ENCODE results near the gene ATAT1. TPM values are rescaled to one million over a fixed set of nuclear protein-coding genes. Genes with fewer than 3 reads are reported as not detected.
A peak's percentile ranks its signal among the peaks of the same experiment; 100 is the strongest.

ATAT1 gene
- total and polyA plus RNA-seq, 9 of the 15 experiments (the other 6 are each of a cell fraction or from before 2014, with no cell fraction given) = 0.65 to 5.8 (median 1.6) TPM

DNA sequence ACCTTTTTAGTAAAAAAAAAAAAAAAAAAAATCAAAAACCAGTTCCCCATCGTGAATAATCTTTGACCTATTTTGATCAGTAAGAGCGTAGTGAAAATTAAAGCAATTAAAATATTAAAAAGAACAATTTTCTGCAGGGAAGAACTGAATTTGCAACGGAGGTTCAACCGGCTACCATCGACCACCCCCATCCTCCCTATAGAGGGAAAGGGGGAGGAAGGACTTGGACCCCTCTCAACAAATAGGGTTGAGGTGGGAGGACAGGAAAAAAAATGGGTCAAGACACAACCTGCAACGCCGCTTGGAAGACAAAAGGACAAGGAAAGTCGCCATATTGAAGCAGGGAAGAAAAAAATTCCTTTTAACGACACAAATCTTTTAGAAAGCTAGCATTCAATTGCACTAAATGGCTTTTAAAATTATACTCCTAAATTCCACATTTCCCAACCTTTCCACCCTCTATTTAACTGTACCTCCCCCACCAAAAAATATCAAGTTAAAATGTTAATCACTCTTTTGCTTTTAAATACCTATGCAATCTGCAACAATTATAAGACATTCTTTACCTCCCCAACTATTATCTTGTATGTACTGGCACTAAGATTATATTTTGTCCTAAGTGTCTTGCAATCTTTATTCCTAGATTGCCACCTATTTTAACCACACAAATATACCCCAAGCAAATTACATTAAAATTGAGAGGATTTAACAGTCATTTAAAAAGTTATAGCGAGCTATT, 11.3 kb upstream of the ATAT1 start (continued):
- TF ChIP-seq, protein P1, sequence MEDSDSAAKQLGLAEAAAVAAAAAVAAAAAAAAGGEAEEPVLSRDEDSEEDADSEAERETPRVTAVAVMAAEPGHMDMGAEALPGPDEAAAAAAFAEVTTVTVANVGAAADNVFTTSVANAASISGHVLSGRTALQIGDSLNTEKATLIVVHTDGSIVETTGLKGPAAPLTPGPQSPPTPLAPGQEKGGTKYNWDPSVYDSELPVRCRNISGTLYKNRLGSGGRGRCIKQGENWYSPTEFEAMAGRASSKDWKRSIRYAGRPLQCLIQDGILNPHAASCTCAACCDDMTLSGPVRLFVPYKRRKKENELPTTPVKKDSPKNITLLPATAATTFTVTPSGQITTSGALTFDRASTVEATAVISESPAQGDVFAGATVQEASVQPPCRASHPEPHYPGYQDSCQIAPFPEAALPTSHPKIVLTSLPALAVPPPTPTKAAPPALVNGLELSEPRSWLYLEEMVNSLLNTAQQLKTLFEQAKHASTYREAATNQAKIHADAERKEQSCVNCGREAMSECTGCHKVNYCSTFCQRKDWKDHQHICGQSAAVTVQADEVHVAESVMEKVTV (CRISPR knock-in tag; IDR thresholded peaks at IDR 0.05) = peak; percentile 43; the same call in 1 of the 2 replicates
- TF ChIP-seq, protein P2, sequence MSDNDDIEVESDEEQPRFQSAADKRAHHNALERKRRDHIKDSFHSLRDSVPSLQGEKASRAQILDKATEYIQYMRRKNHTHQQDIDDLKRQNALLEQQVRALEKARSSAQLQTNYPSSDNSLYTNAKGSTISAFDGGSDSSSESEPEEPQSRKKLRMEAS (CRISPR knock-in tag; IDR thresholded peaks at IDR 0.05) = no peak
- TF ChIP-seq, protein P3, sequence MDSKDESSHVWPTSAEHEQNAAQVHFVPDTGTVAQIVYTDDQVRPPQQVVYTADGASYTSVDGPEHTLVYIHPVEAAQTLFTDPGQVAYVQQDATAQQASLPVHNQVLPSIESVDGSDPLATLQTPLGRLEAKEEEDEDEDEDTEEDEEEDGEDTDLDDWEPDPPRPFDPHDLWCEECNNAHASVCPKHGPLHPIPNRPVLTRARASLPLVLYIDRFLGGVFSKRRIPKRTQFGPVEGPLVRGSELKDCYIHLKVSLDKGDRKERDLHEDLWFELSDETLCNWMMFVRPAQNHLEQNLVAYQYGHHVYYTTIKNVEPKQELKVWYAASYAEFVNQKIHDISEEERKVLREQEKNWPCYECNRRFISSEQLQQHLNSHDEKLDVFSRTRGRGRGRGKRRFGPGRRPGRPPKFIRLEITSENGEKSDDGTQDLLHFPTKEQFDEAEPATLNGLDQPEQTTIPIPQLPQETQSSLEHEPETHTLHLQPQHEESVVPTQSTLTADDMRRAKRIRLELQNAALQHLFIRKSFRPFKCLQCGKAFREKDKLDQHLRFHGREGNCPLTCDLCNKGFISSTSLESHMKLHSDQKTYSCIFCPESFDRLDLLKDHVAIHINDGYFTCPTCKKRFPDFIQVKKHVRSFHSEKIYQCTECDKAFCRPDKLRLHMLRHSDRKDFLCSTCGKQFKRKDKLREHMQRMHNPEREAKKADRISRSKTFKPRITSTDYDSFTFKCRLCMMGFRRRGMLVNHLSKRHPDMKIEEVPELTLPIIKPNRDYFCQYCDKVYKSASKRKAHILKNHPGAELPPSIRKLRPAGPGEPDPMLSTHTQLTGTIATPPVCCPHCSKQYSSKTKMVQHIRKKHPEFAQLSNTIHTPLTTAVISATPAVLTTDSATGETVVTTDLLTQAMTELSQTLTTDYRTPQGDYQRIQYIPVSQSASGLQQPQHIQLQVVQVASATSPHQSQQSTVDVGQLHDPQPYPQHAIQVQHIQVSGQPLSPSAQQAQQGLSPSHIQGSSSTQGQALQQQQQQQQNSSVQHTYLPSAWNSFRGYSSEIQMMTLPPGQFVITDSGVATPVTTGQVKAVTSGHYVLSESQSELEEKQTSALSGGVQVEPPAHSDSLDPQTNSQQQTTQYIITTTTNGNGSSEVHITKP (IDR thresholded peaks at IDR 0.05; ENCODE audit: partially characterized antibody) = peak; percentile 16
- TF ChIP-seq THRAP3 (IDR thresholded peaks at IDR 0.05; ENCODE audit: borderline replicate concordance) (peak; percentile 94), ZNF354B (CRISPR knock-in tag; IDR thresholded peaks at IDR 0.05) (no peak; the same call in none of the 2 replicates), MIER1 (IDR thresholded peaks at IDR 0.05; ENCODE audit: low read depth) (peak; percentile 54; the same call in 1 of the 2 replicates), NONO (IDR thresholded peaks at IDR 0.05; ENCODE audit: low read depth in 2 of 2, low read length in 1 of 2) (peak; percentile 20 to 74; a peak in 3 of 4 replicates), ZC3H8 (IDR thresholded peaks at IDR 0.05) (no peak; the same call in 1 of the 2 replicates)
- TF ChIP-seq, protein P4, sequence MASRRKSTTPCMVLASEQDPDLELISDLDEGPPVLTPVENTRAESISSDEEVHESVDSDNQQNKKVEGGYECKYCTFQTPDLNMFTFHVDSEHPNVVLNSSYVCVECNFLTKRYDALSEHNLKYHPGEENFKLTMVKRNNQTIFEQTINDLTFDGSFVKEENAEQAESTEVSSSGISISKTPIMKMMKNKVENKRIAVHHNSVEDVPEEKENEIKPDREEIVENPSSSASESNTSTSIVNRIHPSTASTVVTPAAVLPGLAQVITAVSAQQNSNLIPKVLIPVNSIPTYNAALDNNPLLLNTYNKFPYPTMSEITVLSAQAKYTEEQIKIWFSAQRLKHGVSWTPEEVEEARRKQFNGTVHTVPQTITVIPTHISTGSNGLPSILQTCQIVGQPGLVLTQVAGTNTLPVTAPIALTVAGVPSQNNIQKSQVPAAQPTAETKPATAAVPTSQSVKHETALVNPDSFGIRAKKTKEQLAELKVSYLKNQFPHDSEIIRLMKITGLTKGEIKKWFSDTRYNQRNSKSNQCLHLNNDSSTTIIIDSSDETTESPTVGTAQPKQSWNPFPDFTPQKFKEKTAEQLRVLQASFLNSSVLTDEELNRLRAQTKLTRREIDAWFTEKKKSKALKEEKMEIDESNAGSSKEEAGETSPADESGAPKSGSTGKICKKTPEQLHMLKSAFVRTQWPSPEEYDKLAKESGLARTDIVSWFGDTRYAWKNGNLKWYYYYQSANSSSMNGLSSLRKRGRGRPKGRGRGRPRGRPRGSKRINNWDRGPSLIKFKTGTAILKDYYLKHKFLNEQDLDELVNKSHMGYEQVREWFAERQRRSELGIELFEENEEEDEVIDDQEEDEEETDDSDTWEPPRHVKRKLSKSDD (conservative IDR thresholded peaks at IDR 0.05; ENCODE audit: low read length) = 0 out of 2 replicates have a peak, but pooled peaks have one; percentile 24
- TF ChIP-seq, protein P5, sequence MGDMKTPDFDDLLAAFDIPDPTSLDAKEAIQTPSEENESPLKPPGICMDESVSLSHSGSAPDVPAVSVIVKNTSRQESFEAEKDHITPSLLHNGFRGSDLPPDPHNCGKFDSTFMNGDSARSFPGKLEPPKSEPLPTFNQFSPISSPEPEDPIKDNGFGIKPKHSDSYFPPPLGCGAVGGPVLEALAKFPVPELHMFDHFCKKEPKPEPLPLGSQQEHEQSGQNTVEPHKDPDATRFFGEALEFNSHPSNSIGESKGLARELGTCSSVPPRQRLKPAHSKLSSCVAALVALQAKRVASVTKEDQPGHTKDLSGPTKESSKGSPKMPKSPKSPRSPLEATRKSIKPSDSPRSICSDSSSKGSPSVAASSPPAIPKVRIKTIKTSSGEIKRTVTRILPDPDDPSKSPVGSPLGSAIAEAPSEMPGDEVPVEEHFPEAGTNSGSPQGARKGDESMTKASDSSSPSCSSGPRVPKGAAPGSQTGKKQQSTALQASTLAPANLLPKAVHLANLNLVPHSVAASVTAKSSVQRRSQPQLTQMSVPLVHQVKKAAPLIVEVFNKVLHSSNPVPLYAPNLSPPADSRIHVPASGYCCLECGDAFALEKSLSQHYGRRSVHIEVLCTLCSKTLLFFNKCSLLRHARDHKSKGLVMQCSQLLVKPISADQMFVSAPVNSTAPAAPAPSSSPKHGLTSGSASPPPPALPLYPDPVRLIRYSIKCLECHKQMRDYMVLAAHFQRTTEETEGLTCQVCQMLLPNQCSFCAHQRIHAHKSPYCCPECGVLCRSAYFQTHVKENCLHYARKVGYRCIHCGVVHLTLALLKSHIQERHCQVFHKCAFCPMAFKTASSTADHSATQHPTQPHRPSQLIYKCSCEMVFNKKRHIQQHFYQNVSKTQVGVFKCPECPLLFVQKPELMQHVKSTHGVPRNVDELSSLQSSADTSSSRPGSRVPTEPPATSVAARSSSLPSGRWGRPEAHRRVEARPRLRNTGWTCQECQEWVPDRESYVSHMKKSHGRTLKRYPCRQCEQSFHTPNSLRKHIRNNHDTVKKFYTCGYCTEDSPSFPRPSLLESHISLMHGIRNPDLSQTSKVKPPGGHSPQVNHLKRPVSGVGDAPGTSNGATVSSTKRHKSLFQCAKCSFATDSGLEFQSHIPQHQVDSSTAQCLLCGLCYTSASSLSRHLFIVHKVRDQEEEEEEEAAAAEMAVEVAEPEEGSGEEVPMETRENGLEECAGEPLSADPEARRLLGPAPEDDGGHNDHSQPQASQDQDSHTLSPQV (IDR thresholded peaks at IDR 0.05) = 0 out of 2 replicates have a peak, but pooled peaks have one; percentile 31
- TF ChIP-seq, protein P6, sequence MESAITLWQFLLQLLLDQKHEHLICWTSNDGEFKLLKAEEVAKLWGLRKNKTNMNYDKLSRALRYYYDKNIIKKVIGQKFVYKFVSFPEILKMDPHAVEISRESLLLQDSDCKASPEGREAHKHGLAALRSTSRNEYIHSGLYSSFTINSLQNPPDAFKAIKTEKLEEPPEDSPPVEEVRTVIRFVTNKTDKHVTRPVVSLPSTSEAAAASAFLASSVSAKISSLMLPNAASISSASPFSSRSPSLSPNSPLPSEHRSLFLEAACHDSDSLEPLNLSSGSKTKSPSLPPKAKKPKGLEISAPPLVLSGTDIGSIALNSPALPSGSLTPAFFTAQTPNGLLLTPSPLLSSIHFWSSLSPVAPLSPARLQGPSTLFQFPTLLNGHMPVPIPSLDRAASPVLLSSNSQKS (CRISPR knock-in tag; IDR thresholded peaks at IDR 0.05) = peak; percentile 15; the same call in 1 of the 2 replicates

Data from K562 (cell line).